ENCODE results near the gene ZNF407.

DNA sequence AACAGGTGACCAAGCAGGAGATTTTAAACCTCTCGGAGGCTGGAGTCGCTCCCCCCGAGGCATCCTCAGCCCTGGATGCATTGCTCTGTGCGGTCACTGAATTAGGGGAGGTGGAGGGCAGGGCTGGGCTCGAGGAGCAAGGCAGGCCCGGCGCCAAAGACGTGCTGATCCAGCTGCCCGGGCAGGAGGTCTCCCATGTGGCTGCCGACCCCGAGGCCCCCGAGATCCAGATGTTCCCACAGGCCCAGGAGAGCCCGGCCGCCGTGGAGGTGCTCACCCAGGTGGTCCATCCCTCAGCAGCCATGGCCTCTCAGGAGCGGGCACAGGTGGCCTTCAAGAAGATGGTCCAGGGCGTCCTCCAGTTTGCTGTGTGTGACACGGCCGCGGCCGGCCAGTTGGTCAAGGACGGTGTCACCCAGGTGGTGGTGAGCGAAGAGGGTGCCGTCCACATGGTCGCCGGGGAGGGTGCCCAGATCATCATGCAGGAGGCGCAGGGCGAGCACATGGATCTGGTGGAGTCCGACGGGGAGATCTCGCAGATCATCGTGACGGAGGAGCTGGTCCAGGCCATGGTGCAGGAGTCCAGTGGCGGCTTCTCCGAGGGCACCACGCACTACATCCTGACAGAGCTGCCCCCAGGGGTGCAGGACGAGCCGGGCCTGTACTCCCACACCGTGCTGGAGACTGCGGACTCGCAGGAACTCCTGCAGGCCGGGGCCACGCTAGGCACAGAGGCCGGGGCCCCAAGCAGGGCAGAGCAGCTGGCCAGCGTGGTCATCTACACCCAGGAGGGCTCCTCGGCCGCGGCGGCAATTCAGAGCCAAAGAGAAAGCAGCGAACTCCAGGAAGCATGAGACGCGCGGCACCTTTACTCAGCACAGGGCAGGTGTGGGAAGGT lies 466.2 kb downstream of the ZNF407 start:
- TF ChIP-seq, protein P1, sequence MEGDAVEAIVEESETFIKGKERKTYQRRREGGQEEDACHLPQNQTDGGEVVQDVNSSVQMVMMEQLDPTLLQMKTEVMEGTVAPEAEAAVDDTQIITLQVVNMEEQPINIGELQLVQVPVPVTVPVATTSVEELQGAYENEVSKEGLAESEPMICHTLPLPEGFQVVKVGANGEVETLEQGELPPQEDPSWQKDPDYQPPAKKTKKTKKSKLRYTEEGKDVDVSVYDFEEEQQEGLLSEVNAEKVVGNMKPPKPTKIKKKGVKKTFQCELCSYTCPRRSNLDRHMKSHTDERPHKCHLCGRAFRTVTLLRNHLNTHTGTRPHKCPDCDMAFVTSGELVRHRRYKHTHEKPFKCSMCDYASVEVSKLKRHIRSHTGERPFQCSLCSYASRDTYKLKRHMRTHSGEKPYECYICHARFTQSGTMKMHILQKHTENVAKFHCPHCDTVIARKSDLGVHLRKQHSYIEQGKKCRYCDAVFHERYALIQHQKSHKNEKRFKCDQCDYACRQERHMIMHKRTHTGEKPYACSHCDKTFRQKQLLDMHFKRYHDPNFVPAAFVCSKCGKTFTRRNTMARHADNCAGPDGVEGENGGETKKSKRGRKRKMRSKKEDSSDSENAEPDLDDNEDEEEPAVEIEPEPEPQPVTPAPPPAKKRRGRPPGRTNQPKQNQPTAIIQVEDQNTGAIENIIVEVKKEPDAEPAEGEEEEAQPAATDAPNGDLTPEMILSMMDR (tag by site-specific recombination; IDR thresholded peaks at IDR 0.05): no peak
- TF ChIP-seq ZNF18 (tag by site-specific recombination; IDR thresholded peaks at IDR 0.05) (no peak), ZNF184 (tag by site-specific recombination; IDR thresholded peaks at IDR 0.05) (no peak), ZNF560 (tag by site-specific recombination; IDR thresholded peaks at IDR 0.05; ENCODE audit: borderline replicate concordance) (no peak), PRDM2 (tag by site-specific recombination; IDR thresholded peaks at IDR 0.05; ENCODE audit: borderline replicate concordance) (no peak), ZEB2 (tag by site-specific recombination; IDR thresholded peaks at IDR 0.05) (no peak), REST (tag by site-specific recombination; IDR thresholded peaks at IDR 0.05) (no peak), GLI2 (tag by site-specific recombination; IDR thresholded peaks at IDR 0.05; ENCODE audit: borderline replicate concordance, low read depth) (no peak)

Measured in HEK293 (cell line).